Ovary (tissue), 9 donors: ENCODE data around the gene MOB3A. TPM values are rescaled to one million over a fixed set of nuclear protein-coding genes. Genes with fewer than 3 reads are reported as not detected.

ENCODE experiments used
- DNase-seq, 5 donors: peaks; one replicate each; pipeline ENCODE4 v3.0.0-alpha.2; 2019 to 2020
- H3K27ac ChIP-seq, 2 donors: fragments of 200-600 bp; one replicate each; pipeline versions ENCODE4 v1.5.1 to v1.8.0; 2019 to 2022
- H3K27me3 ChIP-seq: fragments of 200-600 bp; one replicate; pipeline ENCODE4 v1.8.0; 2022
- H3K36me3 ChIP-seq: fragments of 200-600 bp; sonication (generic); one replicate; pipeline ENCODE4 v1.5.1; 2019
- H3K4me1 ChIP-seq: one replicate; pipeline ENCODE4 v1.8.1; 2013; ENCODE audit warnings: mild to moderate bottlenecking, moderate library complexity; ENCODE audit not compliant: insufficient read depth
- H3K4me3 ChIP-seq: fragments of 200-600 bp; sonication (generic); one replicate; pipeline ENCODE4 v1.5.1; 2017
- H3K9me3 ChIP-seq, 2 donors: fragments of 200-600 bp in 1 of 2; sonication (generic) in 1 of 2; one replicate each; pipeline versions ENCODE4 v1.5.1 to v1.8.1; 2013 to 2019; ENCODE audit warnings: mild to moderate bottlenecking in 1 of 2, moderate library complexity in 1 of 2
- EP300 ChIP-seq: sonication (generic); formaldehyde crosslinking; IDR thresholded peaks from one replicate; pipeline ENCODE4 v1.6.1; 2017; ENCODE audit warnings: antibody characterized with exemption
- POLR2A ChIP-seq: fragments of 450-650 bp; IDR thresholded peaks from one replicate; pipeline ENCODE4 v1.6.1; 2017; ENCODE audit warnings: antibody characterized with exemption, mild to moderate bottlenecking, moderate library complexity
- WGBS, 3 donors: extraction: QIAGEN DNeasy Blood & Tissue Kit in 1 of 3; methylation state at CpG; one replicate each; pipeline versions ENCODE4 v1.1.5 to v1.1.7; 2013 to 2017; 5-methylcytosine and 5-hydroxymethylcytosine counted together
- intact Hi-C, 4 donors: fragments of 100-400 bp; cut with DNase I; formaldehyde crosslinking; loops; one replicate each; pipeline versions ENCODE4 v1.11.0 to v1.15.1; 2022 to 2023
- polyA plus RNA-seq, 2 donors: library from polyadenylated mRNA; stranded (reverse); fragments of 200-250 nt in 1 of 2; fragments of 350-450 nt in 1 of 2; fragmentation: Illumina TruSeq in 1 of 2; extraction: RNeasy Lipid Tissue Mini Kit (QIAGEN cat#74804) in 1 of 2; gene quantifications; one replicate each; pipeline ENCODE4 v1.2.3, GENCODE V29; 2013 to 2014
- total RNA-seq, 7 donors: library from RNA; depleted of rRNA in 2 of 7; stranded (reverse); fragments of >200 nt in 2 of 7; fragmentation: NEBNext Ultra II Directional in 3 of 7; extraction: Animal tissue kit (Norgen Biotek cat#: 25700) in 3 of 7; gene quantifications; one replicate each; pipeline versions ENCODE4 v1.1.0 to v1.2.4, GENCODE V29; 2016 to 2023
- TF ChIP-seq, protein P1 (sequence below), 3 donors: fragments of 450-650 bp in 2 of 3; fragments of 200-600 bp in 1 of 3; IDR thresholded peaks; one replicate each; pipeline versions ENCODE4 v1.5.1 to v1.8.0; 2016 to 2022; ENCODE audit warnings: antibody characterized with exemption in 3 of 3, mild to moderate bottlenecking in 1 of 3
- donor health status: DM: no; HTN: no; CAD: no; lungs with moderate emphysema.
- donor health status: DM: no; HTN: no; CAD: no.
- donor health status: Bipolar disorder and iron deficiency.
- donor health status: DM: yes; HTN: yes; CAD: no.
- donor health status: DM: no; HTN: no; CAD: no.
- donor health status: DM: yes; HTN: yes; CAD: no.

MOB3A gene
- total and polyA plus RNA-seq, 9 donors = 16.6 to 61.5 (median 44.1) TPM

GRCh38 chr19:2108251-2109016, 12.3 kb upstream of the MOB3A start:
- H3K27me3 ChIP-seq = no peaks in the 10 kb centered on the region
- intact Hi-C loops = no loop called here
- H3K4me1 ChIP-seq = no peaks in the 10 kb centered on the region
- DNase-seq = no peak
- no peak for TF ChIP-seq POLR2A
- no peak for TF ChIP-seq EP300
- TF ChIP-seq, protein P1, sequence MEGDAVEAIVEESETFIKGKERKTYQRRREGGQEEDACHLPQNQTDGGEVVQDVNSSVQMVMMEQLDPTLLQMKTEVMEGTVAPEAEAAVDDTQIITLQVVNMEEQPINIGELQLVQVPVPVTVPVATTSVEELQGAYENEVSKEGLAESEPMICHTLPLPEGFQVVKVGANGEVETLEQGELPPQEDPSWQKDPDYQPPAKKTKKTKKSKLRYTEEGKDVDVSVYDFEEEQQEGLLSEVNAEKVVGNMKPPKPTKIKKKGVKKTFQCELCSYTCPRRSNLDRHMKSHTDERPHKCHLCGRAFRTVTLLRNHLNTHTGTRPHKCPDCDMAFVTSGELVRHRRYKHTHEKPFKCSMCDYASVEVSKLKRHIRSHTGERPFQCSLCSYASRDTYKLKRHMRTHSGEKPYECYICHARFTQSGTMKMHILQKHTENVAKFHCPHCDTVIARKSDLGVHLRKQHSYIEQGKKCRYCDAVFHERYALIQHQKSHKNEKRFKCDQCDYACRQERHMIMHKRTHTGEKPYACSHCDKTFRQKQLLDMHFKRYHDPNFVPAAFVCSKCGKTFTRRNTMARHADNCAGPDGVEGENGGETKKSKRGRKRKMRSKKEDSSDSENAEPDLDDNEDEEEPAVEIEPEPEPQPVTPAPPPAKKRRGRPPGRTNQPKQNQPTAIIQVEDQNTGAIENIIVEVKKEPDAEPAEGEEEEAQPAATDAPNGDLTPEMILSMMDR (IDR thresholded peaks at IDR 0.05) = no peak
- H3K27ac ChIP-seq = no peak overlapping the region
- no peak overlapping the region for H3K4me3 ChIP-seq
- 86 to 94% (median 89%) methylated on average over 20 to 23 of the region's 23 CpGs for WGBS, 3 donors
- H3K36me3 ChIP-seq = no peaks in the 10 kb centered on the region
- H3K9me3 ChIP-seq = no peaks in the 10 kb centered on the region

DNA sequence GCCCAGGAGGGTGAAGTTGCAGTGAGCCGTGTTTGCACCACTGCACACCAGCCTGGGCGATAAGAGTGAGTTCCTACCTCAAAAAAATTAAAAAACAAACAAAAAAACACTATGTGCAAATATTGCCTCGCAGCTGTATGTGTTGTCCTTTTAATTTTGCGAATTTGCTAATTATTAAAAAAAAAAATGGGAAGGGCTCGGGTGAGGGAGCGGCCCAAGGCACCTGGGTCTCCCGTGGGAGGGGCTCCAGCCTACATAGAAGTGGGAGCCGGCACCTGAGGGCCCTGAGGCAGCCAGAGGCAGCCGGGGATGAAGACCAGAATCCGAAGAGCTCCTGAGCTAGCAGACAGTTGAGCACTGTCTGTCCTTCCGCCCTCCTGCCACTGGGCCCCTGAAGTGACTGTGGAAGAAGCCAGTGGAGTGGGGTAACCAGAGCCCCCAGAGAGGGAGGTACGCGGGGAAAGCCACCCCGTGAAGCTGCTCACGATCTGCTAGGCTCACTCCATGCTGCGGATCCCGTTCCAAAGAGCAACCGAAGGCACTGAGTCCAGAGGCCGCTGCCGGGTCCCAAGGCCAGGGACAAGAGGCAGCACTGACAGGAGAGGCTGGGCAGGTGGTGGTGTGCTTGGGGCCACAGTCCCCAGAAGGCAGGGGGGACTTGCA, 7.0 kb upstream of the MOB3A start:
- no peak overlapping the region for H3K4me3 ChIP-seq
- H3K9me3 ChIP-seq = no peaks in the 10 kb centered on the region
- no peak for DNase-seq
- H3K4me1 ChIP-seq = no peaks in the 10 kb centered on the region
- no peak overlapping the region for H3K27ac ChIP-seq
- no peak for TF ChIP-seq EP300
- TF ChIP-seq, protein P1 (IDR thresholded peaks at IDR 0.05) = no peak
- TF ChIP-seq POLR2A = no peak
- intact Hi-C loops = no loop called here
- WGBS, 3 donors = 75 to 86% (median 81%) methylated on average over 20 of the region's 20 CpGs
- H3K27me3 ChIP-seq = no peaks in the 10 kb centered on the region
- H3K36me3 ChIP-seq = no peaks in the 10 kb centered on the region

DNA sequence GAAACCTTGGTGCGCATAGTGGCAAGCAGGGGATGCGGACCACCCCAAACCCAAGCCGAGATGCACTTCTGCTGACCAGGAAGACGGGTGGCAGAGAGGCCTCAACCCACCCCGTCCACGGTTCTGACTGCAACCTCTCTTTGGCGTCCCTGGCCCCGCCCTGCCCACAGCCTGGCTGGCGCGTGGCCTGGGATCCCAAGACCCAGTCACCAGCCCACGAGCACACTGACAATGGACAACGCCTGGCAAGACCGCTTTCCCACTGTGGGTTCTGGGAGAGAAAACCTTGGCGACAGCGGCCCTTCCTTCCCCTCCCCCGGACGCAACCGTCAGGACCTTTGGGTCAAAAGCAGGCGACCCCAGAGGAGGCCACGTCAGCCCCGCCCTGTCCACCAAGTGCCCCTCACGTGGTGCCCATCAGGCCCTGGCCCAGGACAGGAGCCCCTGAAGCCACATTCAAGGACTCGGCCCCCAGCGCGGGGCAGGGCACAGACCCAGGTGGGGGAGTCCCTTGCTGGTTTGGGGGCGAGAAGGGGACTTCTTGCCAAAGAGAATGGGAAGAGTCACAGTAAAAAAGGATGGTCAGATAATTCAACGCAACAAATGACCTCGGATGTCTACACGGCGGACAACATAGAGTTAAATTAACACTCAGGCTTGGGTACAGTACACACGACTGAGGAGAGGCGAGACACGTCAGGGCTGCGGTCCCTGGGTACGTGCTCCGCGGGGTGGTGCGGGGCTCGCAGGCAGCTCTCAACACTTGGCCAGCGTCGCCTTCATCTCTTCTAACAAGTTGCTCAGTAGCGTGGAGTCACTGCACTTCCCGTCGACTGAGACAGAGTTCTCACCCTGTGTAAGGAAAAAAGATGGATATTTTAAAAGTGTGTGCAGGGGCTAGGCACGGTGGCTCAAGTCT, 5.5 kb upstream of the MOB3A start:
- Histone ChIP-seq H3K9me3 (no peaks in the 10 kb centered on the region), H3K4me3 (no peak overlapping the region), H3K27me3 (no peaks in the 10 kb centered on the region), H3K27ac (no peak overlapping the region), H3K36me3 (no peaks in the 10 kb centered on the region), H3K4me1 (peaks cover 9% of the 10 kb centered on the region)
- no peak for TF ChIP-seq EP300
- TF ChIP-seq, protein P1 (IDR thresholded peaks at IDR 0.05) = no peak
- no peak for TF ChIP-seq POLR2A
- intact Hi-C loops = no loop called here
- no peak for DNase-seq
- 85 to 88% (median 85%) methylated on average over 45 of the region's 45 CpGs for WGBS, 3 donors

- no peaks in the 10 kb centered on the region for H3K36me3 ChIP-seq
- TF ChIP-seq EP300 (no peak), POLR2A (no peak)
- TF ChIP-seq, protein P1 (IDR thresholded peaks at IDR 0.05) = no peak
- no peak for DNase-seq
- no peaks in the 10 kb centered on the region for H3K9me3 ChIP-seq
- 86 to 89% (median 87%) methylated on average over 11 of the region's 11 CpGs for WGBS, 3 donors
- H3K27me3 ChIP-seq = no peaks in the 10 kb centered on the region
- H3K4me3 ChIP-seq = no peak overlapping the region
- H3K27ac ChIP-seq = no peak overlapping the region
- peaks cover 9% of the 10 kb centered on the region for H3K4me1 ChIP-seq
- intact Hi-C loops = no loop called here
Observed at GRCh38 chr19:2100719-2101061, 4.6 kb upstream of the MOB3A start.
